ENCODE data around the gene HSD3B2. TPM values are rescaled to one million over a fixed set of nuclear protein-coding genes. Genes with fewer than 3 reads are reported as not detected.

Gene HSD3B2
- total and polyA plus RNA-seq, 2 of the 8 experiments (the other 6 are each of a cell fraction or from before 2014, with no cell fraction given) = not detected

- no peak for TF ChIP-seq CHD7 (IDR thresholded peaks at IDR 0.05; ENCODE audit: insufficient replicate concordance, low read length)
- TF ChIP-seq BRCA1 (IDR thresholded peaks at IDR 0.05; ENCODE audit: low read depth, low read length) = no peak
- no peak for TF ChIP-seq KDM4A (IDR thresholded peaks at IDR 0.05; ENCODE audit: low read depth, low read length, severe bottlenecking)
- no peak for TF ChIP-seq SUZ12 (IDR thresholded peaks at IDR 0.05; ENCODE audit: low read length)
- TF ChIP-seq FOSL1 (IDR thresholded peaks at IDR 0.05; ENCODE audit: insufficient read depth, low read depth, low read length) = no peak
- no peak for TF ChIP-seq EP300 (IDR thresholded peaks at IDR 0.05; ENCODE audit: borderline replicate concordance in 1 of 2, low read depth in 2 of 2, low read length in 2 of 2)
- TF ChIP-seq EZH2 (IDR thresholded peaks at IDR 0.05; ENCODE audit: low read depth, low read length, severe bottlenecking) = no peak
These were observed 4.2 kb downstream of the HSD3B2 start (continued) for GRCh38 chr1:119419109-119419508.

All from H1 (cell line).